ENCODE data around the gene ME1.

Gene ME1

GRCh38 chr6:83183082-83183828 lies 247.6 kb downstream of the ME1 start:
- no peak for DNase-seq

GRCh38 chr6:83182114-83182513 lies 248.7 kb downstream of the ME1 start:
- no peak for DNase-seq

- DNase-seq, result no peak
Observed at GRCh38 chr6:83180426-83180950, 250.4 kb downstream of the ME1 start.

- no peak for DNase-seq
Observed at GRCh38 chr6:83176246-83176645, 254.6 kb downstream of the ME1 start.

GRCh38 chr6:83169511-83169910 lies 261.3 kb downstream of the ME1 start:
- DNase-seq, result no peak

DNA sequence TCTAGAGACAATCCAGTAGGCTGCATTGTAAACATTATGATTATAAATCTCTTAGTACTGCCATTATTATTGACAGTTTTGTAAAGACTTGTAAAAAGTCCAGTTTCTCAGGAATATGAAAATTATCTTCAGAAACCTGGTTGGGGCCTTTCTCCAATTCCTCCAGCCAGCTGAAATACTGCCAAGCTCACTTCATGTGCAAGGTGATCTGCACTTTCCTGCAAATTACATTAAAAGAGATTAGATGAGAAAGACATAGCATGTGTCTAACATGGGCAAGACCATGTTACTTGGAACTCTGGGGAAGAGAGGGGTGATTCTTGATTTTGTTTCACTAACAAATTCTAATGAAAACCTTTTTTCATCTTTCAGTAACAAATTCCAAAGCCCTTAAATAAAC lies 261.7 kb downstream of the ME1 start:
- no peak for DNase-seq

- no peak for DNase-seq
Observed at GRCh38 chr6:83168556-83168955, 262.3 kb downstream of the ME1 start.

GRCh38 chr6:83167726-83168278 lies 263.0 kb downstream of the ME1 start:
- no peak for DNase-seq

Data from activated naive CD4-positive, alpha-beta T cell treated with Interleukin-2 at 50 U/mL for 16 hours (primary cell).